Endometrial microvascular endothelial cells (primary cell): ENCODE measurements around the gene PPIA. TPM values are rescaled to one million over a fixed set of nuclear protein-coding genes. Genes with fewer than 3 reads are reported as not detected.
"Not testable (repeated sequence)": the region's sequence is repeated elsewhere in the genome, so short reads cannot be mapped to it uniquely, and the experiment has no call there.

ENCODE experiments used
- in situ Hi-C: cut with HindIII; loops from 2 replicates; pipeline ENCODE4 v1.10.0; 2017; ENCODE audit warnings: low sequenced_read_pairs, low pct_unique_long_range_greater_than_20kb; ENCODE audit errors: inconsistent ontology term
- total RNA-seq: library from RNA; depleted of rRNA; stranded (reverse); fragments of >200 nt; gene quantifications from one replicate; pipeline ENCODE4 v1.2.3, GENCODE V29; 2015; ENCODE audit errors: inconsistent ontology term

Gene PPIA
- total RNA-seq, 1 donor from 2014 or later = 4,454 TPM

DNA sequence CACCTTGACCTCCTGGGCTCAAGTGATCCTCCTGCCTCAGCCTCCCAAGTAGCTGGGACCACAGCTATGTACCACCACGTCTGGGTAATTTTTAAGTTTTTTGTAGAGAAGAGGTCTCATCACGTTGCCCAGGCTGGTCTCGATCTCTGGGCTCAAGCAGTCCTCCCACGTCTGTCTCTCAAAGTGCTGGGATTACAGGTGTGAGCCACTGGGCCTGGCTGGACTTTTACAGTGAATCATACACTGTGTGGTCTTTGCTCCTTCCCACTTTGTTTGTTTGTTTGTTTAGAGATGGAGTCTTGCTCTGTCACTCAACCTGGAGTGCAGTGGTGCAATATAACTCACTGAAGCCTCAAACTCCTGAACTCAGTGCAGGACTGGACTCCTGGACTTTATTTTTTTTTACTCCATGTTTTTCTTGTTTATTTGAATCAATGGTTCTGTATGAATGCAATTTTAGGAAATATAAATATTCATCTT lies 12.5 kb downstream of the PPIA start:
- in situ Hi-C loops = no loop called here

DNA sequence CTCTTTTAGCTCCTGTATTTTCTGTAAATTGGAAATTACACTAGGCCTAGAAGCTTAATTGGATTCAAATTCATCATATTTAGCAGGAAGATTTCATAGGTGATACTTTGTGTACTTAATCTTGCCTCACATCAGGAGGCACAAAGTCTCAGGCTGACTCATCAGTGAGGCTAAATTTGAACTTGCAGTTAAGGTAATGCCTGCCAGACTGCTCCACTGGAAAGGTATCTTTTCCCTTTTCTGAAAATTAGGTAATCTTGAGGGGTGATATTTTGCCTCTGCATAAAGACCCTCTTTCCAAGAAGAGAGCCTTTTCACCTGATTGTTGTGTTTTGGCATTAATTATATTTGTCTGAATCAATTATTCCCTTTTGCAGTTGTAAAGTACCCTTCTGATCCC lies 14.6 kb downstream of the PPIA start:
- in situ Hi-C loops = no loop called here

- in situ Hi-C loops = no loop called here
Measured at GRCh38 chr7:44811571-44811970, 15.1 kb downstream of the PPIA start.

DNA sequence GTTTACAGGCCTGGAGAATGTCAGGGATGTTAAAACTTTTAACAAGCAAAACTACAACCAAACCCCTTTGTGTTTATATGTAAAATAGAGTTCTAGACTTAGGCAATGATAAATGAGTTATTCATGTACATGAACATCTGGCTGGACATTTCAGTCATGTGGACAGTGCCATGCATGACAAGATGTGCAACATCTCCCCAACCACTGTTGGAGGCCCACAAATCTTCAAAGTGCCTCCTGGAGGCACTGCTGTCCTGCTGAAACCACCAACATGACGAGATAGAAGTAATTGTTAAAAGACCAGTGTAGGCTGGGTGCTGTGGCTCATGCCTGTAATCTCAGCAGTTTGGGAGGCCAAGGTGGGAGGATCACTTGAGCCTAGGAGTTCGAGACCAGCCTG lies 18.4 kb downstream of the PPIA start:
- in situ Hi-C loops = no loop called here

GRCh38 chr7:44819292-44819691 lies 22.8 kb downstream of the PPIA start:
- in situ Hi-C loops = no loop called here

DNA sequence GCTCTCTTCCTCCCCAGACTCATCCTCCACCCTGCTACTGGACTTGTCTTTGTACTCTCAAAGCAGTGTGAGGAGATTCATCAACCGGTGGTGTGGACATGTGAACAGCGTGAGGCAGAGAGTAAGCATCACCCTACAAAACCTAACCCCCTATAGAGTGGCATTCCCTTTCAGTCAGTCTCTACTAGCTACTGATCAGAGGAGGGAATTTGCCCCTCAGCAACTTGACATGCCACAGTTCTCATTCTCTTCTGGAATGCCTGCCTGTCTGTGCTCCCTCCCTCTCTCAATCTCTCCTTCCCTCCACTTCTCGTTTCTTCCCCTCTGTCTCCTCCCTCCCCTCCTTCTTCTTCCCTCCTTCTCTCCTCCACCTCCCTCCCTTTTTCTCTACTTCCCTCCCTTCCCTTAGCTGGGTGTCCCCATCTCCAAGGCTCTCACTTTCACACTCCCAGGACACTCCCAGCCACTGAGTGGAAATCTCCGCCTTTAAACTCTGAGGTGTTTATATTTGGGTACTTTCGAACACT lies 26.8 kb downstream of the PPIA start:
- in situ Hi-C loops = no loop called here

GRCh38 chr7:44824894-44825526 lies 28.5 kb downstream of the PPIA start:
- in situ Hi-C loops = no loop called here

- in situ Hi-C loops = no loop called here
Measured at GRCh38 chr7:44827567-44827966, 31.1 kb downstream of the PPIA start.

- in situ Hi-C loops = no loop called here
Measured at GRCh38 chr7:44838751-44839150, 42.3 kb downstream of the PPIA start.

- in situ Hi-C loops = not testable (repeated sequence)
Measured at GRCh38 chr7:44842675-44843074, 46.2 kb downstream of the PPIA start.

DNA sequence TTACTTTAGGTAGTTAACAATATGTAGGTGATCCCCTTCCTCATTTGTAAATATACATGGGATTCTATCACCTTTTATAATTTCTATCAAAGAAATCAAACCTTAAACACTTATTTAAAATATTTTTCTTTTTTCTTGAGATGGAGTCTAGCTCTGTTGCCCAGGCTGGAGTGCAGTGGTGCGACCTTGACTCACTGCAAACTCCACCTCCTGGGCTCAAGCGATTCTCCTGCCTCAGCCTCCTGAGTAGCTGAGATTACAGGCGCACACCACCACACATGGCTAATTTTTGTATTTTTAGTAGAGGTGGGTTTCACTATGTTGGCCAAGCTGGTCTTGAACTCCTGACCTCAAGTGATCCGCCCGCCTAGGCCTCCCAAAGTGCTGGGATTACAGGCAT lies 47.0 kb downstream of the PPIA start:
- in situ Hi-C loops = not testable (repeated sequence)

- in situ Hi-C loops = no loop called here
Measured at GRCh38 chr7:44845451-44845850, 49.0 kb downstream of the PPIA start.

- in situ Hi-C loops = not testable (repeated sequence)
Measured at GRCh38 chr7:44846390-44846789, 49.9 kb downstream of the PPIA start.

DNA sequence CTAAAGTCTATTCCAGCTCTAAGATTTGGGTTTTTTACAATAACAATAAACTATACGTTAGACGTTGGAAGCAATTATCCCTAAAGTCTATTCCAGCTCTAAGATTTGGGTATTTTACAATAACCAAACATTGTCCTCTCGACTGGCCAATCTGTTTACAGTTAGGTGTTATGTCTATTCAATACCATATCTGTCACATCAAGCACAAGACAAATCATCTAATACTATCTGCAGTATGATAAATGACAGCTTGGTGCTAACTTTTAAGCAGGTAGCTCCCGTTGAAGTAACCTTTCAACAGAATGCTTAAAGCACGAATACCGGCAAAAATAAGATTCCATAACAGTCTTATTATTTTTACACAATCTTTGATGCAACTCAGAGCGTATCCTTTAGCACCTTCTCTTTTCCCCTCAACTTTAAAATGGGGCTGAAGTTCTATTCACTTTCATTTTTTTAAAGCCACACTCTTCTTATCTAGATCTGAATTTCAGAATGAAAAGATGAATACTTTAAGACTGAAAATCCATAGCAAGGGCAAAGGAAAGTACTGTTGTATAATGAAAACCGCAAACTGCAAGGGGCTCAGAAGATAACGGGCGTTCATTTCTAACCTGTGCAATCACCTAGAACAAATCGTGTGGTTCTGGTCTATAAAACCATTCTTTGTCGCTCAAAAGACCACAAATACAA lies 50.5 kb downstream of the PPIA start:
- in situ Hi-C loops = no loop called here

DNA sequence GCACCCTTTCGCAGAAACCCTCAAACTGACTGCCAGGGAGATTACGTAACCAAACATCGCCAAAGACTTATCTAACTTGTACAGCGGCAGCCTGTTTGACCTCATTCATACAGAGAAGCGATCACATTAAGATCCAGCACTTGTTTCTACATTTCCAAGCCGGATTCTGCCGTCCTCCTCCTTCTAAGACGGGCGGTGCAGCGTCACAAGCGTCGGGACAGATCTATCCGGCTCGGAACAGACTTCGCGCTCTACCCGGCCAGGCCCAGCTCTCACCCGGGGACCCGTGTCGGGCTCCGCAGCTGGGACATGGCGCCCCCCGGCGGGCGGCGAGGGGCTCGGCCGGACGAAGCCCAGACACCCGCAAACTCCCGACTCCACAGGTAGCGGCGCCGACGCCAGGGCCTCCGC lies 51.0 kb downstream of the PPIA start:
- in situ Hi-C loops = no loop called here

- in situ Hi-C loops = no loop called here
Measured at GRCh38 chr7:44847920-44848634, 51.6 kb downstream of the PPIA start, which contains the start of gene H2AZ2. H2AZ2 (minus strand) TSS chr7:44848087; CDS start chr7:44847971, 116 bp downstream.

- in situ Hi-C loops = no loop called here
Measured at GRCh38 chr7:44849259-44849884, 52.9 kb downstream of the PPIA start.

DNA sequence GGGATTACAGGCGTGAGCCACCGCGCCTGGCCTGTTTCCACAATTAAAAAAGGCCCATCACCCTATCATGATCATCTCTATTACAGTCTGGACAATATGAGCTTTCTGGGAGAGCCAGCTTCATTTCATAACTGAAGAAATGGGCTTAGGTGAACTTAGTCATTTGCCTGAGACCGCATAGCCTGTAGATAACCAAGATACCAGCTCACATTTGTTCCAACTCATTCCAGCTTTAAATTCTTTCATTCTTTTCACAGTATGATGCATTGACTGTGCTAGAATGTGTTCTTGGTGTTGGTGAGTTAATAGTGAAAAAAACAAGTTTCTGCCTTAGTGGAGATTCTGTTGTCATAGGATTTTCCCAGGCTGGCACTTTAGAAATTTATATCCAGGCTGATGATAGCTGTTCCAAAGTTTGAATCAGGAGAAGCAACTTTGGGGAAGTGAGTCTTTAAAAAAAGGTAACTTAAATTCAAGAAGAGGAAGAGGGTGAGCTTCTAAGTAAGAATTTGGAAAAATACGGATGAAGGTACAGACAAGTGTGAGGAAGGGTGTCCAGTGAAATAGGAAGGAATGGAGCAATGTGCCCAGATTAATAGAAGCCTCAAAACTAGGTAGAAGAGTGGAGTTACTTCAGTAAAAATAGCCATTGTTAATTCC lies 53.5 kb downstream of the PPIA start:
- in situ Hi-C loops = no loop called here

DNA sequence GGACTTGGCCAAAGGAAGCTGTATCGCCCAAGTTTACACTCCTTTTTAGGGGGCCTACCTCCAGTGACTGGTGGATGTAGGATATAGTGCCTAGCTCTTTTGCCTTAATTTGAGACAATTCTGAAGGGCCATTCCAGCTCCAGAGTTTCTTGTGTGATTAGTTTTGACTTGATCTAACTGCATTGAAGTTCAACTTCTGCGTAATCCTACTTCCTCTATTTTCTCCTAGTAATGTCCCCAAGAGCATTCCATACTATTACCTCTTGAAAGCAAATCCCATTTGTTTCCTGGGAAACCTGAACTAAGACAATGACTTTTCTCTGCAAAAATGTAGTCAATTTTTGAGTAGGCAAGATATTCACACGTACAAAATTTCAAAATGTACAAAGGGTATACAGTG lies 56.1 kb downstream of the PPIA start:
- in situ Hi-C loops = no loop called here
